CD4-positive, alpha-beta T cell treated with Interferon gamma for 1 hour (primary cell): ENCODE results near the gene NXPH2.
"Not testable (repeated sequence)": the region's sequence is repeated elsewhere in the genome, so short reads cannot be mapped to it uniquely, and the experiment has no call there.

Experiments
- DNase-seq: peaks from one replicate; pipeline ENCODE4 v3.0.0-alpha.2; 2020

The NXPH2 gene

GRCh38 chr2:138752197-138752956 lies 27.8 kb downstream of the NXPH2 start:
- no peak for DNase-seq

DNA sequence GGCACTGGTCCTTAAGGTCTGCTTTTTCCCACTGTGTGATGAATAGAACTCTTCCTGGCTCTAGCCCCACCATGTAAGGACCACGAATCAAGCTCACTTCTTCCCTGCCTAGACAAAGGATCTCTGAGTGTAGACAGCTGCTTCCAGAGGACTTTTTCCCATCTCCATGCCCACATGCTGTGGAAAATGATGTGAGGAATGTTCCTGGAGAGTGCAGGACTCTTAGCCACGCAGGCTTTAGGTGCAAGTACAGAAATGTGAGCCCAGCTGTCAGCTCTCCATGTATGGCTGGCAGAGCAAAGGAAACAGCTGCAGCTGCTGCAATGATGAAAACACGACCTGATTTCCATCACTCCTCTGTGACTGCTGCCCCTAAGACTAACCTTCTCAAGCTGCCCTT lies 35.5 kb downstream of the NXPH2 start:
- DNase-seq: no peak

GRCh38 chr2:138742441-138743057 lies 37.6 kb downstream of the NXPH2 start:
- DNase-seq: no peak

DNA sequence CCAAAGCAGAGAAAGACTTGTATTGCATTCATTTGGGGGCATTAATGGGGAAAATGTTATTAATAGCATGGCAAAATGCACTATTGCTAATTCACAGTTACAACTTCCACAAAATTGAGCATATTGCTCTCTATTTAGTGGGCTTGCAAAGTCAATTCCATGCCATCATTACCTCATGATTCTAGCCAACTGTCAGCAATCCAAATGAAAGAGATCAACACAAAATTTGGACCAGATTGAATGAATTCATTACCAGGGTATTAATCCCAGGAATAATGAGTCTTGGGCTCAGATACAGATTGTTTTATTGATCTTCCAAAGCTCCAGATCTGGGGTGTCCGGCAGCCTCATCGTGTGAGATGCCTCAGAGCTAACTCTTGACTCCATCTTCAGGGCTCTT lies 38.3 kb downstream of the NXPH2 start:
- DNase-seq: no peak

GRCh38 chr2:138737009-138737554 lies 43.1 kb downstream of the NXPH2 start:
- not testable (repeated sequence) for DNase-seq

DNA sequence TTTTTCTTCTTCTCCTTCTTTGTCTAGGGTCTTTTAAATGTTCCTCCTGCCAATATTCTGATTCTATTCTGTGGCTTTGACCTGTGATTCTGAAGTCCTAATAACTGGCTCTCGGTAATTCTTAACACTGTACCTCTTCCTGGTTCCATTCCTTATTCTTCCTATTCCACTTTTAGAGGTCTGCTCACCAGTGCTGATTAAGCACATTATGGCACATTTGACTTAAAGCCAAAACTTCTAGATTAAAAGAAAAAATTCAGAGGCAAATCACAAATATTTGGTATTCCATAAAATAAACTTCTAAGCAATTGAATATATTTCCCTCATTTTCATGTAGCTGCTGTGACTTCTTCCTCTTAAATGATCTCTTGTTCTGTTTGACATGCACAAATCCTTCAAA lies 47.5 kb downstream of the NXPH2 start:
- no peak for DNase-seq

DNA sequence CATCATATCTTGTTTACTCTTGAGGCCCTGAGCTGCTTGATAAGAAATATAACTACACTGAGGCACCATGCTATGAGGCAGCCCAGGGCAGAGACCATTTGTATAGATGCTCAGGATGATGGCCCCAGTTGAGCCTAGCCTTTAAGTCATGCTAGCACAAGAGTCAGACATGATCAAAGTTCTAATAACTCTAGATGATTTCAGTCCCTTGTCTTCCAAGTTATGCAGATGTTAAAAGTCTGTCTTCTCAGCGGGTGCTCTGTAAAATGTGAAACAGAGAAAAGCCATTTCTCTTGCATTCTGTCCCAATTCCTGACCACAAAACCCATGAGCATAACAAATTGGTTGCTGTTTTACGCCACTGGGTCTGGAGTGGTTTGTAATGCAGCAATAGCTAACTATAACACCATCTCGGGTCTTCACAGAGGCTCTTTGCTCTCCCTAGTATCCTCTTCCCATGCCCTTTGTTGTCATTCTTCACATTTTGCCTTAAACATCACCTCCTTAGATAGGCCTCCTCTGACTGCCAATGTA lies 49.6 kb downstream of the NXPH2 start:
- DNase-seq: no peak

DNA sequence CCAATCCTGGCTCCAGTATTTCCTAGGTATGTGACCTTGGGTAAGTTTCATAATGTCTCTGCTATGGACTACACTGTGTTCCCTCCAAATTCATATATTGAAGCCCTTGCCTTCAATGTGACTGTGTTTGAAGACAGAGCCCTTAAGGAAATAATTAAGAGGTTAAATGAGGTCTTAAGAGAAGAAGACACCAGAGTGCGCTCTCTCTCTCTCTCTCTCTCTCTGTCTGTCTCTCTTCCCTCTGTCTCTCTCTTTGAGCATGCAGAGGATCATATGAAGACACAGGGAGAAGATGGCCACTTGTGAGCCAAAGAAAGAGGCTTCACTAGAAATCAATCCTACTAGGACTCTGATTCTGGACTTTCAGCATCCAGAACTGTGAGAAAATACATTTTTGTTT lies 52.2 kb downstream of the NXPH2 start:
- DNase-seq: no peak

DNA sequence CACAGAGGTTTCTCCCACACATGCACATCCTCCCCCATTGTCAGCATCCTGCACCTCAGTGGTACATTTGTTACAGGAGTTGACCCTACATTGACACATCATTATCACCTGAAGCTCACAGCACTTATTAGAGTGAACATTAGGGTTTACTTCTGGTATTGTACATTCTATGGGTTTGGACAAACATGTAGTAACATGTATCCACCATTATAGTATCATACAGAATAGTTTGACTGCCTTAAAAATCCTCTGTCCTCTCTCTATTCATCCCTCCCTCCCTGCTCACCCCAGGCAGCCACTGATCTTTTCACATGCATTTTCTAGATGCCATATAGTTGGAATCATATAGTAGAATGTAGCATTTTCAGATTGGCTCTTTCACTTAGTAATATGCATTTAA lies 53.5 kb downstream of the NXPH2 start:
- no peak for DNase-seq

- DNase-seq: no peak
Measured at GRCh38 chr2:138724729-138725459, 55.3 kb downstream of the NXPH2 start.

GRCh38 chr2:138724327-138724726 lies 55.9 kb downstream of the NXPH2 start:
- no peak for DNase-seq

DNA sequence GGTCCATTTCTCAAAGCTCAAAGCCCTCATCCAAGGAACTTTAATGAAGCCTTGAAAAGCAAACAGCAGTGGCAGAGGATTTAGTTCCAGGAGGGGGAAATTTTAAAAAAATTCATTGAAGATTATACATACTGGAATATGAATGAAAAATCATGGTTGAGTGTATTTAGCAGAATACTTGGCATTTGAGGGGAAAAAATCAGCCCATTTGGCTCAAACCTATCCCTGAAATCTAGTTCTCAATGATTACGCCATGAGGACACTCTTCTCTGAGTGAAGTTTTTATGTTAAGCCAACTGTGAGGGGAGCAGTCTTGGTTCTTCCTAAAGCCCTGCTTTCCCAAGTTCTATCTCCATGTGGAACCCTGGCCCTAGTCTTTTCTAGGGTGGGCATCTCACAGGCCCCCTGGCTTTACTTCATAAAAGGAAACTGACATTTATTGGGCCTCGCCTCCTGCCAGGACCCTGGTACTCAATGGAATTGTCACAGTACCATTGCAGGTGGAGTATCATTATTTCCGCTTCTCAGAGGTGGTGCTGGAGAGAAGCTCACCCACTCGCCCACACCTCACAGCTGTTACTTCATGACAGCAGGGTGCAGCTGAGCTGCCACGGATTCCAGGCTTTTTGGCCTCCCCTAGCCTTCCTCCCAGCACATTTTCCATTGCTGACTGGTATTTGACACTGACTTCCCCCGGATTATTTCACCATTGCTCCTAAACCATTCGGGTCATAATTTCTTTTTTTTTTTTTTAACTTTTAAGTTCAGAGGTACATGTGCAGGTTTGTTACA lies 56.8 kb downstream of the NXPH2 start:
- DNase-seq: no peak

DNA sequence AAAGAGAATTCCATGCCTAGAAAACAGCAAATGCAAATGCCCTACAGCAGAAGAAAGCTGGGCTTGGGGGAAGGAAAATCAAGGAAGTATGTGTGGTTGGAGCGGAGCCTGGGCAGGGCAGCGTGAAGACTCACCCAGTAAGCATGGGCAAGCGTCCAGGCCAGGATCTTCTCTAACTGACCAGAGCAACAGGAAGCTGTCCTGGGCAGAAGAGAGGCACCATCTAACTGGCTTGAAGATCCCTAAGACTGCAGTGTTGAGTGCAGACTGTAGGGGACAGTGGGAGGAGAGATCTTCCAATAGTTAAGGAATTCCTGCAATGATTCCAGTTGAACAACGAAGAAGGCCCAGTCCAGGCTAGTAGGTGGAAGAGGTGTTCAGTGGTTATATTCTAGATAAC lies 57.9 kb downstream of the NXPH2 start:
- DNase-seq: no peak

GRCh38 chr2:138720035-138720838 lies 60.0 kb downstream of the NXPH2 start:
- DNase-seq: no peak

- no peak for DNase-seq
Measured at GRCh38 chr2:138718405-138718804, 61.8 kb downstream of the NXPH2 start.

- no peak for DNase-seq
Measured at GRCh38 chr2:138716183-138716582, 64.0 kb downstream of the NXPH2 start.

DNA sequence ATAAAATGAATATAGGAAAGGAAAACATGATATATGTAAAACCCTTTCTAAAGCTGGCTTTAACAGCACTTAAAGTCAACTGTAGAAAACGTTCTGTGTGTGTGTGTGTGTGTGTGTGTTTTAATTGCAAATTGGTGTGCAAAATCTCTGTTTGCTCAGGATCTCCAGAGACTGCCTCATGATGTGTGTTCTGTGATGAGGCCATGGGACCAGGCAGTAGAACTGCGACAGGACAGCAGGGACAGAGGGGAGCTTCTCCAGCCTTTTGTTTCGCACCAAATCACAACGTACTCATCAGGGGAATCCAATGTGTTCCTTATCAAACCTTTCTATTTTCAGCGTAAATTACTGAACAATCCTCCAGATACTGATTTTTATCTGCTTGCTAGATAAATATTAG lies 66.7 kb downstream of the NXPH2 start:
- DNase-seq: no peak

- no peak for DNase-seq
Measured at GRCh38 chr2:138713069-138713496, 67.1 kb downstream of the NXPH2 start.

DNA sequence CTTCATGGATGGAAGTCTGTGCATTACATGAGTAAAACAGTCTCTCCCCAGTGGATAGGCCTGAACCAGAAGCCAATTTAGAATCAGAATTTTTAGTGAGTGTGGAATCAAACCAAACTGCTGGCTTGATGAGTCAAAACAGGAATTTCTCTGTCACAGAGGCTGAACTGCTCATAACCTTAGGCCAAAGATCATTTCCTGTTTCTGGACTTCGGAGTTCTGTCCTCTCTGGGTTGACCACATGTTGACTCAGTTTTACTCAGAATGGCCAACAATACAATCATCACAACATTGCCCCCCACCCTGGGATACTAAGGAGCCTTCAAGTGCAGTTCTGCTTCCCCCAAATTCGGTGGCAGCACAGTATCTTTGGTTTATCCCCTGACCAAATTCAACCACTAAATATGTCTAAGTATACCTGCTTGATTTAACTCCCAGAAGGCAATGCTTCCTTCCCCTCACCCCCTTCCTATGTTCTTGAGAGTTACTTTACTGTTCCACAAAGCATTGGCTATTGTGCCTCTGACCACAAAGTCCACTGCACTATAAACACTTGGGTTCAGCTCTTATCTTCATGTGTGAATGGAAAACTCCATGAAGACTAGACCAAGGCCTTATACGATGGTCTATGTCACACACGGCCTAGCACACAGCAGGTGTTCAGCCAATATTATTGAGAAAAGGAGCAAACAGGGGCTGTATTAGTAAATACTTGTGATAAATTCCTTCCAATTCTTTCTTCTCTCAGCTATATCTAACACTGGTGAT lies 67.8 kb downstream of the NXPH2 start:
- DNase-seq: no peak

DNA sequence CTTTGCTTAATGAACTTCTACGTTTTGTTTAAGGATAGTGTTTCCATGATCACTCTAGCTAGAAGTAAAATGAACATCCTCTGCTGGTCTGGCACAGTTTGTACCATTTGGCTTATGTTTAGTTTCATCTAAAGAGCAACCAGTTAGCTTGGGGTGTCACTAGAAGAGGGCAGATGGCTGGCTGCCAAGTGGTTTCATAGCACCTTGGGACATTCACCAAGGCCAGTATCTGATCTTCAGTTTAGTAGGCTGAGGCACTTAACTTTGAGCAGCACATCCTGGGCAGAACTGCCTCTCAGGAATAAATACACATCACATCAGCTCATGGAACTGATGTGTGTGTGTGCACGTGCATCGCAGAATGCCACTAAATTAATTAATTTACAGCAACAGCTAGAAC lies 68.4 kb downstream of the NXPH2 start:
- DNase-seq: no peak

- no peak for DNase-seq
Measured at GRCh38 chr2:138708682-138709241, 71.4 kb downstream of the NXPH2 start.
